Measurements from ENCODE around the gene TPSD1.
"Not testable (repeated sequence)": the region's sequence is repeated elsewhere in the genome, so short reads cannot be mapped to it uniquely, and the experiment has no call there.

Gene TPSD1

GRCh38 chr16:1220841-1221627 lies 34.8 kb upstream of the TPSD1 start:
- no peak for DNase-seq (ENCODE audit: low read depth in 2 of 2)

DNA sequence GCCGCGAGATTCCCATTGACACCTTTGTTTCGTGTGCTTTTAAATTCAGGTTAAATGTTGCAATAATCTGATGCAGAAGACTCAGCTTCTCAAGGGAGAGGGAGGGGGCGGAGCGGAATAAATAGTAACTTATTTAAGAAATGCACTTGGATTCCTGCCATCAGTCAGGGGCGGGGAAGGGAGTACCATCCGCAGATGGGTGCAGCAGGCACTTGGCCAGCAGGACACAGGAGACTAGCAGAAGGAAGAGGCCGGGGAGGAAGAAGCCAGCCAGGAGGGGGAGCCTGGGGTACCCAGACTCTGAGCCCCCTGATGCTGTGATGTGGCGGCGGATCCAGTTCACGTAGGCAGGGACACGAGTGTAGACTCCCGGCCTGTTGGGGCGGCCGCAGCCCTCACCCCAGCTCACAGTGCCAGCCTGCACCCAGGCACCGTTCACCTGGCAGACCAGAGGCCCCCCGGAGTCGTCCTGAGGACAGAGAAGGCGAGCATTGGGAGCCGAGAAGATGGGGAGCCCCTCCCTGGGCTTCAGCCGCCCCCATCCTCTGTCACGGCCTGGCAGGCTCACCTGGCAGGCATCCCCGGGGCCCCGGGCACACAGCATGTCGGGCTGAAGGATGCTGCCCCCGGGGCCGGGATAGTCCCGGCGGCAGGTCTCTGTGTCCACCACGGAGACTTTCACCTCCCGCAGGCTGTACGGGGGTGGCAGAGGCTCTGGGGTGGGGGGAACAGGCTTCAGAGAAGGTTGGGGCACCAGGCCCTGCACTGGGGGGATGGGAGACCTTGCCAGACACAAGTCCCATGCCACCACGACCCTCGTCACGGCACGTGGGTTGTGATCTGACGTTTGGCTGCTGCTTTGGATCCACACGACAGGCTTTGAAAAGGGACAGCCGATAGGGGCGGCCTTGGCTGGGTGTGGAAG lies 34.0 kb upstream of the TPSD1 start:
- no peak for DNase-seq (ENCODE audit: low read depth in 2 of 2)

- no peak for DNase-seq (ENCODE audit: low read depth in 2 of 2)
These were observed 33.1 kb upstream of the TPSD1 start for GRCh38 chr16:1222553-1223354.

GRCh38 chr16:1223355-1224214 lies 32.3 kb upstream of the TPSD1 start:
- DNase-seq (ENCODE audit: low read depth in 2 of 2): no peak

DNA sequence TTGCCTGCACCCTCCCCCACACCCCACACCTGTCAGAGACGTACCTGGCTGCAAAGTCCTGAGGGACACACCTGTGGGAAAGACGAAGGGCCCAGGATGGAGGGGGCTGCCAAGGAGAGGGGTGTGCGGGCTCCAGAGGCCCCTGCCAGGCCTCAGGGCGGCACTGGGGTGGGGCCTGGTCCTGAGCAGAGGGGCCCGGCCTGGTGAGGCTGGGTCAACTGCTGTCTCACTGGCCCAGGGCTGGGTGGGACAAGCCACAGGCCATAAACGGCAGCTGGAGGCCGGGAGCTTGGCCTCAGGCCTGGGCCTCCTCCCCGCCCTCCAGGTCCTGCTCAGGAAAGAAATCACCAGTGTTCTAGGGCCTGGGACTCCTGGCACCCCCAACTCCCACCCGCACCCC lies 31.3 kb upstream of the TPSD1 start:
- no peak for DNase-seq (ENCODE audit: low read depth in 2 of 2)

DNA sequence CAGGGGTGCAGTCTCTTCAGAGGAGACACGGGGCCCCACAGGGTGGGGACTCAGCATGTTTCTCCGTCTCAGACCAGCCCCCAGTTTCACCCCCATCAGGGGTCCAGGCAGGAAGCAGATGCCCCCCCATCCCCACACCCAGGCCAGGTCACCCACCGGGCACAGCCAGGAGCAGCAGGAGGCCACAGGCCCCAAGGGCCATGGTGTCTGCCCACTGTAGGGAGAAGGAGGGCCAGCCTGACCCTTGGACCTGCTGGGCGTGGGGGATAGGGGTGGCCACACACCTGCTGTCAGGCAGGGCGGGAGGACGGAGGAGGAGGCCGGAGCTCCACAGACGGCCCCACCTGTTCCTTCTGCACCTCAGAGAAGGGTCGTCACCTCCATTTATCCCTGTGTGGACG lies 30.8 kb upstream of the TPSD1 start, which contains the start of gene TPSG1:
TPSG1 (minus strand) TSS at position 218 of the 401 bp plus-strand sequence; CDS start at position 202, 16 bp downstream.
- DNase-seq (ENCODE audit: low read depth in 2 of 2): no peak

GRCh38 chr16:1225728-1226311 lies 30.0 kb upstream of the TPSD1 start:
- DNase-seq (ENCODE audit: low read depth in 2 of 2): not testable (repeated sequence)

GRCh38 chr16:1226692-1227091 lies 29.2 kb upstream of the TPSD1 start:
- not testable (repeated sequence) for DNase-seq (ENCODE audit: low read depth in 2 of 2)

GRCh38 chr16:1228227-1228626 lies 27.6 kb upstream of the TPSD1 start:
- DNase-seq (ENCODE audit: low read depth in 2 of 2): not testable (repeated sequence)

DNA sequence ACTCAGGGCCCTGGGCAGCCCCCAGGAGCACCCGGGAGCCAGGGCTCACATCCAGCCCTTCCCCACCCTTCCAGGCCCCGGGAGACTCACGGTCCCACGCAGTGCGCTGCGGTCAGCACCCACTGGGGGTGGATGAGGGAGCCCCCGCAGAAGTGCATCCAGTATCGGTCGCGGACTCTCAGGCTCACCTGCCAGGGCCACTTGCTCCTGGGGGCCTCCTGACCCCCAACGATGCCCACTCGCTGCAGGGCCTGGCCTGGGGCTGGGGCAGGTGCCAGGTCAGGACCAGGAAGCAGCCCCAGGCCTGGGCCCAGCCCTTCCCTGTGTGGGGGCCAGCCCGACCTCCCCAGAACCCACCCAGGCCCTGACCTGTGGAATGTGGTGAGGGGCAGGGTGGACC lies 26.4 kb upstream of the TPSD1 start:
- not testable (repeated sequence) for DNase-seq (ENCODE audit: low read depth in 2 of 2)

GRCh38 chr16:1230084-1230470 lies 25.8 kb upstream of the TPSD1 start, which contains the start of gene TPSB2:
Gene TPSB2 (minus strand): TSS chr16:1230184. CDS start chr16:1229951, 233 bp downstream.
- DNase-seq (ENCODE audit: low read depth in 2 of 2): not testable (repeated sequence)

DNA sequence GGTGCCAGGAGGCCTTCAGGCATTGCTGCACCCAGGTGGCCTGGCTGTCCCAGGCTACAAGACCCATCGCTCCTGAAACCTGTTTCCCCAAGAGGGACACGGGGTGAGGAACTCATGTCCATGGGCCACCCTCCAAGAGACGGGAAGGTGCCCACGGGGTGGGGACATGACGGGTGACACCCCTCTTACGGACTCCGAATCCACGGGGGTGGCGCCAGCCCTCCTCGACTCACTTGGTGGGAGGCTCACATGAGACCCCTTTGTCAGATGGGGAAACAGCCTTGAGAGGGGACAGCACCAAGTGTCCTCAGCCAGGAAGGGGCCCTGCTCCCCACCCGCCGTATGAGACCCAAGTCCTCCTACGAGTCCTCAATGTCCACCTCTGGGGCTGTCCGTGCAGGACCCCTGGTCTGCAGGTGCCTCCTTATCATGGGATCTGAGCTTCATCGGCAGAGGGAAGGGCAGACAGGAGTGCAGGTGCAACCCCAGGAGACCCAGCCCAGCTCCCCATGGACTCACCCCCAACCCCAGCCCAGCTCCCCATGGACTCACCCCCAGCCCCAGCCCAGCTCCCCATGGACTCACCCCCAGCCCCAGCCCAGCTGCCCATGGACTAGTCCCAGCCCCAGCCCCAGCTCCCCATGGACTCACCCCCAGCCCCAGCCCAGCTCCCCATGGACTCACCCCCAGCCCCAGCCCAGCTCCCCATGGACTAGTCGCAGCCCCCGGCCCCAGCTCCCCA lies 25.2 kb upstream of the TPSD1 start:
- not testable (repeated sequence) for DNase-seq (ENCODE audit: low read depth in 2 of 2)

GRCh38 chr16:1231301-1231700 lies 24.6 kb upstream of the TPSD1 start:
- not testable (repeated sequence) for DNase-seq (ENCODE audit: low read depth in 2 of 2)

- DNase-seq (ENCODE audit: low read depth in 2 of 2): not testable (repeated sequence)
These were observed 23.7 kb upstream of the TPSD1 start for GRCh38 chr16:1232049-1232748.

- DNase-seq (ENCODE audit: low read depth in 2 of 2): not testable (repeated sequence)
These were observed 19.2 kb upstream of the TPSD1 start for GRCh38 chr16:1236659-1237058.

- no peak for DNase-seq (ENCODE audit: low read depth in 2 of 2)
These were observed 17.9 kb upstream of the TPSD1 start for GRCh38 chr16:1237990-1238389.

GRCh38 chr16:1238909-1239308 lies 17.0 kb upstream of the TPSD1 start:
- not testable (repeated sequence) for DNase-seq (ENCODE audit: low read depth in 2 of 2)

DNA sequence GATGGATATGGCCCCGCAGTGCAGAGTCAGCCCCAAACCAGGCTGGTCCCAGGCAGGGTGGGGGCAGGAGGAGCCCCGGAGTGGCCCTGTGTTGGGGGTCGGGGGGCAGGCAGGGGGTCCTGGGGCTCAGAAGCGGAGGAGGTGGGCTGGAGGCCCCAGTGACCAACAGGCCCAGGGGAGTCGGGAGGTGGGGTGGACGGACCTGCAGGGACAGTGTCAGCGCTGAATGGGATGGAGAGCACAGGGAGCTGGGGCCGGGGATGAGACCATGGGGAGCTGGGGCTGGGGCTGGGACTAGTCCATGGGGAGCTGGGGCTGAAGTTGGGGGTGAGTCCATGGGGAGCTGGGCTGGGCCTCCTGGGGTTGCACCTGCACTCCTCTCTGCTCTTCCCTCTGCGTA lies 16.3 kb upstream of the TPSD1 start:
- not testable (repeated sequence) for DNase-seq (ENCODE audit: low read depth in 2 of 2)

DNA sequence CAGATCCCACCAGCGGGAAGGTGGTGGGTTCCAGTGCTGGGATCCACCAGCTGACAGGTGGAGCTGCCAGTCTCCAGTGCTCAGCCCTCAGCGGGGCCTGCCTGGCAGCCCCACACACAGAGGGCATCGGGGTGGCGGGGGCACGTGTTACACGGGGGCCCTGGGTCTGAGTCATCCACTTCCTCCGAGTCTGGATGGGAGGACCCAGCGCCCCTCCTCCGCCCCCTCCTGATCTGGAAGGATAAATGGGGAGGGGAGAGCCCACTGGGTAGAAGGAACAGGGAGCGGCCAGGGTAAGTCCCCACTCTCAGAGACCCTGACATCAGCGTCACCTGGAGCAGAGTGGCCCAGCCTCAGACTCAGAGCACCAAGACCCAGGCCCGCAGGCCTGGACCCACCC lies 15.4 kb upstream of the TPSD1 start, which contains the start of gene TPSAB1:
TPSAB1 (plus strand) TSS at position 270 of the 400 bp plus-strand sequence. CDS start 234 bp downstream, outside the sequence.
- not testable (repeated sequence) for DNase-seq (ENCODE audit: low read depth in 2 of 2)

Data from stimulated activated CD4-positive, alpha-beta T cell treated with anti-CD3 and anti-CD28 coated beads, Interleukin-4, amount 100 ng/mL, for 48 hours (primary cell).